IPS-18a (cell line): Measurements from ENCODE around the gene PLEKHH1.

ENCODE experiments used
- H3K27ac ChIP-seq: one replicate; pipeline ENCODE4 v1.5.1; 2013; ENCODE audit warnings: low read length
- H3K27me3 ChIP-seq: one replicate; pipeline ENCODE4 v1.6.1; 2013; ENCODE audit warnings: mild to moderate bottlenecking, low read length; ENCODE audit not compliant: control insufficient read depth, insufficient read depth
- H3K36me3 ChIP-seq: one replicate; pipeline ENCODE4 v1.6.1; 2013; ENCODE audit warnings: low read depth, low read length; ENCODE audit not compliant: control insufficient read depth
- H3K4me1 ChIP-seq: one replicate; pipeline ENCODE4 v1.6.1; 2013; ENCODE audit warnings: low read depth, low read length; ENCODE audit not compliant: control insufficient read depth
- H3K4me3 ChIP-seq: one replicate; pipeline ENCODE4 v1.5.1; 2013; ENCODE audit warnings: low read length
- H3K9ac ChIP-seq: one replicate; pipeline ENCODE4 v1.6.1; 2013; ENCODE audit warnings: mild to moderate bottlenecking, low read length, moderate library complexity
- H3K9me3 ChIP-seq: one replicate; pipeline ENCODE4 v1.6.1; 2013; ENCODE audit warnings: low read depth, low read length; ENCODE audit not compliant: control insufficient read depth

The PLEKHH1 gene

DNA sequence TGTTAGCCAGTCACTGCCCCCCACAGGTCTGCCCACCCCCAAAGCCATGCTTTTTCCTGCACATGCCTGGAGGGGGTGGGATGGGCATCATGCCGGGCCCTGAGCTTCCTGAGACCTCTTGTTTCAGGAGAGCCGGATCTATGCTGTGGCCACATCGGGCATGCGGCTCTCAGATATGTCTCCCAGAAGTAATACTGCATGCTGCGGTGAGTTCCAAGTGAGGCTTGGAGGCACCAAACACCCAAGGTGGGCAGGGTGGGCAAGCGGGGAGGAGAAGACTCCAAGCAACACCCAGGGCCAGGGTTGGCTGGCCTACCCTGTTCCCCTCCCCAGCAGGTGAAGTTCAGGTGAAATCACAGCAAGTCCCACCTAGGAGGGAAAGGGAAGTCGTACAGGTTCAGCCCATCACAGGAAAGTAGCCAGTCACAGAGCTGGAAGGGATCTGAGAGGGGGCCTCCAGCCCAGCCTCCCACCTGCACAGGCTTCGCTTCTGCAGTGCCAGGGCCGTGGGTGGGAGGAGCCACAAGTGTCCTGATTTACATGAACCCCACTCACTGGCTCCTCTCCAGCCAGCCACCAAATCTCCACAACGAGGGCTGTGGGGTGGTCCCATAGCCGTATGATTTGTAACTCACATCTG lies 36.0 kb downstream of the PLEKHH1 start:
- Histone ChIP-seq H3K36me3 (no peaks in the 10 kb centered on the region), H3K27ac (no peak overlapping the region), H3K4me3 (no peak overlapping the region), H3K27me3 (no peaks in the 10 kb centered on the region), H3K9ac (no peak overlapping the region), H3K9me3 (no peaks in the 10 kb centered on the region), H3K4me1 (no peaks in the 10 kb centered on the region)

DNA sequence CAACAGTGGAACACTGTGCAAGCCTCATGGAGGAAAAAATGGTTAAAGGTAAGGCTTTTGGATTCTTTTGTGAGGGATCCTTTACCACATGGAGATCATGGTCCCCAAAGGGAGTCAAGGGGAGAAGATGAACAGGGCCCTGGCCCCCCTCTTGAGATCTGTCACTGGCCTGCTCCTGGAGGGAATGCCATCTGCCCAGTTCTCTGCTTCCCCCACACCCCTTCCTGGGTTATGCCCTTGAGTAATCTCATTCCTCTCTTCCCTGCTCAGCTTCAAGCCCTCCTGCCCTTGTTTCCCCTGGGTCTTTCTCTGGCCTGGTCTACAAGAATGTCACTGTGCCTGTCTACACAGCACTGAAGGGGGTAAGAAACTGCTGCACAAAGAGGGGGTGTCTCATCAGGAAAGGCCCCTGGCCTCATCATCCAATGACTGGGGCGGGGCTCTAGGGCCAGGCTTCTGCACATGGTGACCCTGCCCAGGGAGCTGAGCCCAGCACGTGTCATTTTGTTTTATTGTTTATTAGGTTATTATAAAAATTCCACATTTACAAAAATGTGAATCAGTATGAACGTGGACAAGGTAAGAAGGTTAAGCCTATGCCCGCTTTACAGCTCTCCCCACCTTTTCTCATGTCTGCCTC lies 36.7 kb downstream of the PLEKHH1 start:
- no peak overlapping the region for H3K9ac ChIP-seq
- no peaks in the 10 kb centered on the region for H3K9me3 ChIP-seq
- no peaks in the 10 kb centered on the region for H3K36me3 ChIP-seq
- H3K27ac ChIP-seq = no peak overlapping the region
- no peak overlapping the region for H3K4me3 ChIP-seq
- H3K4me1 ChIP-seq = no peaks in the 10 kb centered on the region
- H3K27me3 ChIP-seq = no peaks in the 10 kb centered on the region

- Histone ChIP-seq H3K9ac (no peak overlapping the region), H3K27ac (no peak overlapping the region), H3K4me1 (no peaks in the 10 kb centered on the region), H3K36me3 (no peaks in the 10 kb centered on the region), H3K27me3 (no peaks in the 10 kb centered on the region), H3K9me3 (no peaks in the 10 kb centered on the region), H3K4me3 (no peak overlapping the region)
Observed at GRCh38 chr14:67570453-67570852, 37.4 kb downstream of the PLEKHH1 start.

- Histone ChIP-seq H3K27ac (no peak overlapping the region), H3K36me3 (peaks cover 3% of the 10 kb centered on the region), H3K4me3 (no peak overlapping the region), H3K4me1 (no peaks in the 10 kb centered on the region), H3K9ac (no peak overlapping the region), H3K27me3 (no peaks in the 10 kb centered on the region), H3K9me3 (no peaks in the 10 kb centered on the region)
Observed at GRCh38 chr14:67571275-67571990, 38.3 kb downstream of the PLEKHH1 start.

DNA sequence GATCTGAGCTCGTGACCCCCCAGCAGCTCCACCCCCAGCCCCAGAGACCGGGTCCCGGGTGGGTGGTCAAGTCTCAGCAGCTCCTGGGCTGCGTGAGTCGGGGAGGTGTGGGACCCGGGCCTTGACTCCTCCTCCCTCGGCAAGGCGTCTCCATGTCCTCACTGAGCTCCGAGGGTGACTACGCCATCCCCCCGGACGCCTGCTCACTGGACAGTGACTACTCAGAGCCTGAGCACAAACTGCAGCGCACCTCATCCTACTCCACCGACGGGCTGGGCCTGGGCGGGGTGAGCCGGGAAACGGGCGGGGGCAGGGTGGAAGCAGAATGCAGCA lies 38.9 kb downstream of the PLEKHH1 start:
- Histone ChIP-seq H3K9ac (no peak overlapping the region), H3K27ac (no peak overlapping the region), H3K4me3 (no peak overlapping the region), H3K9me3 (no peaks in the 10 kb centered on the region), H3K36me3 (peaks cover 3% of the 10 kb centered on the region), H3K27me3 (no peaks in the 10 kb centered on the region), H3K4me1 (no peaks in the 10 kb centered on the region)

DNA sequence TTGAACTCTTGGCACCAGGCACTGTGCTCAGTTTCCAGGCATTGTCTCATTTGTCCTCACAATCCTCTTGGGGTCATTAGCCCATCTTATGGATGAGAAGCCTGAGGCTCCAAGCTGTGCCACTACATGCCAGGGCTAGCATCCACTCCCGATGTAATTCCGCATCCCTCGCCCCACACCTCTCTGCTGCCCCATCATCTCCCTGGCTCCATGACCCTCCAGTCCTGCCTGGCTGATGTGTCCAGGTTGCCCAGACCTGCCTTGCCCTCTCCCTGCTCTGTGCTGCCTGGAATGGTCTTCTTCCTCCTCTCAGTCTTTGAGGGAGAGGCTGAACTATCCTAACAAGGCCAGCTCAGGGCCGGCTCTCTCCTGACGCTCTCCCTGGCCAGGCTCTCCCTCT lies 39.5 kb downstream of the PLEKHH1 start:
- Histone ChIP-seq H3K4me3 (no peak overlapping the region), H3K4me1 (no peaks in the 10 kb centered on the region), H3K9me3 (no peaks in the 10 kb centered on the region), H3K9ac (no peak overlapping the region), H3K27ac (no peak overlapping the region), H3K27me3 (no peaks in the 10 kb centered on the region), H3K36me3 (peaks cover 3% of the 10 kb centered on the region)

GRCh38 chr14:67573228-67574010 lies 40.3 kb downstream of the PLEKHH1 start:
- H3K9ac ChIP-seq = no peak overlapping the region
- peaks cover 5% of the 10 kb centered on the region for H3K36me3 ChIP-seq
- H3K4me1 ChIP-seq = no peaks in the 10 kb centered on the region
- no peak overlapping the region for H3K27ac ChIP-seq
- H3K9me3 ChIP-seq = no peaks in the 10 kb centered on the region
- H3K27me3 ChIP-seq = no peaks in the 10 kb centered on the region
- H3K4me3 ChIP-seq = no peak overlapping the region

GRCh38 chr14:67574156-67574555 lies 41.1 kb downstream of the PLEKHH1 start:
- peaks cover 8% of the 10 kb centered on the region for H3K36me3 ChIP-seq
- no peaks in the 10 kb centered on the region for H3K4me1 ChIP-seq

DNA sequence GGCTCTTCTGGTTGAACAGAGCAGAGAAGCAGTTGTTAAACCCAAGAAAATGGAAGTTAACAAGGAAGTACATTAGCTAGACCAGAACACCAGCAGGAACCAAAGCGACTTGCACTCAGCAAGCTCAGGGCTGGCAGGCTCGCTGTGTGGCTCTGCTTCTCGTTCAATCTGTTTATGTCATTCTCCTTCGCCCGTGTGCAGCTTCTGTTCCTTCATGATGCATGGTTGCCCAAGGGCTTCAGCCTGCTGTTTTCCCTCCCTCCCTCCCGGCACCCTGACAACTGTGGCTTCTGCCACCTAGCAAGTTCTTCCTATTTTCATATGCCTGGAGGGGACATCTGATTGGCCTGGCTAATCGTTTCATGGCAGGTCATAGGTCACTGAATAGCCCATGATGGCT lies 41.7 kb downstream of the PLEKHH1 start:
- H3K36me3 ChIP-seq = peaks cover 15% of the 10 kb centered on the region
- no peaks in the 10 kb centered on the region for H3K4me1 ChIP-seq
- no peak overlapping the region for H3K4me3 ChIP-seq
- no peak overlapping the region for H3K9ac ChIP-seq
- H3K27ac ChIP-seq = no peak overlapping the region
- H3K27me3 ChIP-seq = no peaks in the 10 kb centered on the region
- H3K9me3 ChIP-seq = no peaks in the 10 kb centered on the region

More at GRCh38 chr14:67574156-67574555, 41.1 kb downstream of the PLEKHH1 start:
- H3K4me3 ChIP-seq = no peak overlapping the region
- no peak overlapping the region for H3K27ac ChIP-seq
- H3K9me3 ChIP-seq = no peaks in the 10 kb centered on the region
- H3K9ac ChIP-seq = no peak overlapping the region
- H3K27me3 ChIP-seq = no peaks in the 10 kb centered on the region

GRCh38 chr14:67575684-67576083 lies 42.6 kb downstream of the PLEKHH1 start:
- Histone ChIP-seq H3K27me3 (no peaks in the 10 kb centered on the region), H3K27ac (no peak overlapping the region), H3K9ac (no peak overlapping the region), H3K4me1 (no peaks in the 10 kb centered on the region), H3K4me3 (no peak overlapping the region), H3K36me3 (peaks cover 21% of the 10 kb centered on the region), H3K9me3 (no peaks in the 10 kb centered on the region)

GRCh38 chr14:67576216-67576955 lies 43.3 kb downstream of the PLEKHH1 start:
- Histone ChIP-seq H3K27ac (no peak overlapping the region), H3K9me3 (no peaks in the 10 kb centered on the region), H3K27me3 (no peaks in the 10 kb centered on the region), H3K36me3 (peaks cover 27% of the 10 kb centered on the region), H3K9ac (no peak overlapping the region), H3K4me3 (no peak overlapping the region), H3K4me1 (no peaks in the 10 kb centered on the region)
